Stomach (tissue), 4 donors: Measurements from ENCODE around the gene LENG1.

Source experiments
- CTCF ChIP-seq, 7 experiments: fragments of 450-650 bp in 4 of 7; fragments of 200-600 bp in 3 of 7; sonication (generic) in 3 of 7; IDR thresholded peaks; one replicate each; pipeline ENCODE4 v1.5.1; 2016 to 2019; ENCODE audit warnings: antibody characterized with exemption in 7 of 7, control low read depth in 2 of 7, mild to moderate bottlenecking in 1 of 7
- POLR2AphosphoS5 ChIP-seq, 3 donors: sonication (generic); formaldehyde crosslinking; IDR thresholded peaks; one replicate each; pipeline ENCODE4 v1.6.1; 2016; ENCODE audit warnings: antibody characterized with exemption in 3 of 3

- TF ChIP-seq POLR2AphosphoS5 (IDR thresholded peaks at IDR 0.05) (peak; percentile 74 to 92 (median 85)), CTCF (IDR thresholded peaks at IDR 0.05) (no peak)
Measured at GRCh38 chr19:54137699-54138488, 21.6 kb downstream of the LENG1 start, which contains the start of gene CNOT3.
